H7 (cell line): Measurements from ENCODE around the gene ZNF292. TPM values are rescaled to one million over a fixed set of nuclear protein-coding genes. Genes with fewer than 3 reads are reported as not detected.

Experiments
- DNase-seq: peaks from one replicate; pipeline ENCODE4 v3.0.0; 2012
- H3K27me3 ChIP-seq: 2 replicates; pipeline ENCODE4 v1.6.0; 2011; ENCODE audit warnings: mild to moderate bottlenecking, low read length; ENCODE audit not compliant: control insufficient read depth, insufficient read depth
- H3K36me3 ChIP-seq: replicated peaks from 2 replicates; pipeline ENCODE4 v1.5.1; 2011; ENCODE audit warnings: low read length; ENCODE audit not compliant: control insufficient read depth, insufficient read depth
- H3K4me3 ChIP-seq: 2 replicates; pipeline ENCODE4 v1.5.1; 2011; ENCODE audit warnings: low read depth, mild to moderate bottlenecking, control low read depth, low read length, moderate library complexity; ENCODE audit not compliant: insufficient read depth
- total RNA-seq: library from RNA; depleted of rRNA; stranded (reverse); fragments of >200 nt; shearing (Covaris generic); gene quantifications from 2 replicates; pipeline ENCODE4 v1.2.3, GENCODE V29; 2014

ZNF292 gene
- total RNA-seq, 1 experiment from 2014 or later = 7.6 TPM

DNA sequence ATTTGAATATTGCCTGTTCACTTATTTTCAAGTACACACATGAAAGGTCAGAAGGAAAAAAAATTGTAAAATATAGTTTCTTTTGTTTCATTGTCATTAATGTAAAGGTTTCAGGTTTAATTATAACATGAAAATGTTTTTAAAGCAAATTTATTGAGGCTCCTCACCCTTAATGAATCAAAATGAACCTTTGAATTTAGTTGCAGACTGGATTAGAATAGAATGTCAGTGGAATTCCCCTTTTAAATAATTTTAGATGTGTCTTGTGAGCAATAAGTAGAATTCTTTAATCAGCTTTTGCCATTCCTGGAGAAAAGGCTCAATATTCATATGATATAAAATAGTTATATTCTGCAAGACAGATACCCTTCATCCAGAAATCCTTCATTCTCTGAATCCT is 96.4 kb downstream of the ZNF292 start:
- DNase-seq = no peak
- Histone ChIP-seq H3K27me3 (no peaks in the 10 kb centered on the region), H3K36me3 (peaks cover 2% of the 10 kb centered on the region), H3K4me3 (no peak overlapping the region)

DNA sequence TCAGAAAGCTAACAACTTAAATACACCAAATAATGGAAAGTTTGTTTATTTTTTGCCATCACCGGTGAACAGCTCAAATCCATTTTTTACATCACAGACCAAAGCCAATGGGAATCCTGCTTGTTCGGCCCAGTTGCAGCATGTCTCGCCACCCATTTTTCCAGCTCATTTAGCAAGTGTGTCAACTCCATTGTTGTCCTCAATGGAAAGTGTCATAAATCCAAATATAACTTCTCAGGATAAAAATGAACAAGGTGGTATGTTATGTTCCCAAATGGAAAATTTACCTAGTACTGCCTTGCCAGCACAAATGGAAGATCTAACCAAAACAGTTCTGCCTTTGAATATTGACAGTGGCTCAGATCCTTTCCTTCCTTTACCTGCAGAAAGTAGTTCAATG is 101.7 kb downstream of the ZNF292 start:
- DNase-seq = no peak
- H3K36me3 ChIP-seq = peaks cover 6% of the 10 kb centered on the region
- H3K27me3 ChIP-seq = no peaks in the 10 kb centered on the region
- no peak overlapping the region for H3K4me3 ChIP-seq

- no peak for DNase-seq
- H3K36me3 ChIP-seq = peaks cover 6% of the 10 kb centered on the region
- no peaks in the 10 kb centered on the region for H3K27me3 ChIP-seq
- H3K4me3 ChIP-seq = no peak overlapping the region
Observed at GRCh38 chr6:87257565-87257964, 102.2 kb downstream of the ZNF292 start.

GRCh38 chr6:87257975-87258374 is 102.6 kb downstream of the ZNF292 start:
- DNase-seq = no peak
- H3K4me3 ChIP-seq = no peak overlapping the region
- peaks cover 6% of the 10 kb centered on the region for H3K36me3 ChIP-seq
- H3K27me3 ChIP-seq = no peaks in the 10 kb centered on the region

DNA sequence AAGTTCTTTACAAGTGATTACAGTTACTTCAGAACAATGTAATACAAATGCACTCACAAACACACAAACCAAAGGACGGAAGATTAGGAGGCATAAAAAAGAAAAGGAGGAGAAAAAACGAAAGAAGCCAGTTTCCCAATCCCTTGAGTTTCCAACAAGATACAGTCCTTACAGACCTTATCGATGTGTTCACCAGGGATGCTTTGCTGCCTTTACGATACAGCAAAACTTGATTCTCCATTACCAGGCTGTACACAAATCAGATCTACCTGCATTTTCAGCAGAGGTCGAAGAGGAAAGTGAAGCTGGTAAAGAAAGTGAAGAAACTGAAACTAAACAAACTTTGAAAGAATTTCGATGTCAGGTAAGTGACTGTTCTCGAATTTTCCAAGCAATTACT is 104.4 kb downstream of the ZNF292 start:
- H3K27me3 ChIP-seq = no peaks in the 10 kb centered on the region
- no peak overlapping the region for H3K4me3 ChIP-seq
- DNase-seq = no peak
- H3K36me3 ChIP-seq = peaks cover 6% of the 10 kb centered on the region

DNA sequence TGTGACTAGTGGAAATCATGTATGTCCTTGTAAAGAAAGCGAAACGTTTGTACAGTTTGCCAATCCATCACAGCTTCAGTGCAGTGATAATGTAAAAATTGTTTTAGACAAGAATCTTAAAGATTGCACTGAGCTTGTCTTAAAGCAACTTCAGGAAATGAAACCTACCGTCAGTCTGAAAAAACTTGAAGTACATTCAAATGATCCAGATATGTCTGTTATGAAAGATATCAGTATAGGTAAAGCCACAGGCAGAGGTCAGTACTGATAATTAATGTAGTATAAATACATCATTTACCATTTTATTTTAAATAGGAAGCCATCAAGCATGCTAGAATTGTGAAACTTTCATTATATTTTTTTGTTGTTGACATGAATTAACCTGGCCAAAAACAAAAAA is 106.2 kb downstream of the ZNF292 start:
- Histone ChIP-seq H3K4me3 (no peak overlapping the region), H3K27me3 (no peaks in the 10 kb centered on the region), H3K36me3 (peaks cover 4% of the 10 kb centered on the region)
- DNase-seq = no peak

DNA sequence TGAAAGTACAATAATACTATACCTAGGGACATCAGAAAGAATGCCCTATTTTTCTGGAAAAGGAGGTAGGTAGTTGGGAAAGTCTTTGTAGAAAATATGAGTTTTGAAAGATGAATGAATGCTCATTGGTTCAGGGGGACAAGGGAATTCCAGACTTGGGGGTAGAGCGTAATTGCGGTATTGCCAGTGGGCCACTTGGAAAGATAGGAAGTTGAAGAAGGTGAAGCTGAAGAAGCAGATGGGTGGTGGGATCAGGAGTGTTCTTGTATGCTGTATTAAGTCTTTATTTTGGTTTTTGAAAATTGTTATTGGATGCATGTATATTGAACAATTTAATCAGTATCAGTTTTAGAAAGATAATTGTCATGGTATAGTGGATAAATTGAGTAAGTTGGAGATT is 109.1 kb downstream of the ZNF292 start:
- Histone ChIP-seq H3K4me3 (no peak overlapping the region), H3K36me3 (peaks cover 2% of the 10 kb centered on the region), H3K27me3 (no peaks in the 10 kb centered on the region)
- DNase-seq = no peak

DNA sequence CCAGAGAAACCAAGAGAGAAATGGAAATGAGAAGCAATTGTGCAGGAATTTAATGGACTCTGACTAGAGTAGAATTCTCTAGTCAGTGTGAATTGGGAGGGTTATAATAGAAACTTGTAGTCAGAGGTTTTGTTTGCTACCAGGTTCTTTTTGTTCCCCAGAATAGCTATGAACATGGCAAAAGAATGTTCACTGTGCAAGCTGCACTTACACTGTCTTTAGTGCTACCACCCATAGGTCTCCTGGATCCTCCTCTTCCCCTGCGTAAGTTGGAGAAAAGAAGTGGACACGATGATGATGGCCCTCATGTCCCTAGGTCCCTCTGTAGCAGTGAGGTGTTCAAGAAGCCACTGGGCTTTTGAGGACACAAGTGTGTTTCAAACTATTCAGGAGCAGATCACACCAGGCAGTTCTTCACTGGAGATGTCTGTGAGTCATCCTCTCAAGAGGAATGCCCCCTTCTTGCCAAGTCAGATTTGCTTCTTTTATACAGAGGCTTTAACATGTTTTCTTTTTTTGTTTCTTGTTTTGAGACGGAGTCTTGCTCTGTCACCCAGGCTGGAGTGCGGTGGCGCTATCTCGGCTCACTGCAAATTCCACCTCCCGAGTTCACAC is 119.4 kb downstream of the ZNF292 start:
- H3K36me3 ChIP-seq = no peaks in the 10 kb centered on the region
- no peak overlapping the region for H3K4me3 ChIP-seq
- H3K27me3 ChIP-seq = no peaks in the 10 kb centered on the region
- no peak for DNase-seq

DNA sequence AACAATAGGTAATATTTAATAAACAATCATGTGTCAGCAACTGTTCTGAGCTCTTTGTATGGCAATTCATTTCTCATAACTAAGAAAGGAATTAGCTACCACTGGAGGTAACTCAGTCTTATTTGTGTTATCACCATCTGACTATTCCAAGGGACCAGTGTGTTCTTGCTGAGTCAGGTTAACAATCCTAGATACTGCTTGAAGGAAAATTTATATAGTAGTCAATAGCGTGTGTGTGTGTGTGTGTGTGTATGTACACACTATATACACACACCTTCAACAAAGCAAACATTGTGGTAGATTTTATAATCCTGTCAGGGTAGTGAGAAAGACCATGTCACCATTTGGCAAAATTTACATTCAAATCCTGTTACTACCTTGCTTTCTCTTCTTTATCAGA is 121.3 kb downstream of the ZNF292 start:
- no peak for DNase-seq
- H3K4me3 ChIP-seq = no peak overlapping the region
- no peaks in the 10 kb centered on the region for H3K27me3 ChIP-seq
- no peaks in the 10 kb centered on the region for H3K36me3 ChIP-seq

- Histone ChIP-seq H3K4me3 (no peak overlapping the region), H3K27me3 (no peaks in the 10 kb centered on the region), H3K36me3 (no peaks in the 10 kb centered on the region)
- no peak for DNase-seq
Observed at GRCh38 chr6:87277123-87277522, 121.8 kb downstream of the ZNF292 start.

- no peak overlapping the region for H3K4me3 ChIP-seq
- no peaks in the 10 kb centered on the region for H3K36me3 ChIP-seq
- DNase-seq = no peak
- H3K27me3 ChIP-seq = no peaks in the 10 kb centered on the region
Observed at GRCh38 chr6:87279196-87279595, 123.8 kb downstream of the ZNF292 start.

GRCh38 chr6:87281426-87281825 is 126.1 kb downstream of the ZNF292 start:
- Histone ChIP-seq H3K36me3 (no peaks in the 10 kb centered on the region), H3K4me3 (no peak overlapping the region), H3K27me3 (no peaks in the 10 kb centered on the region)
- DNase-seq = no peak

DNA sequence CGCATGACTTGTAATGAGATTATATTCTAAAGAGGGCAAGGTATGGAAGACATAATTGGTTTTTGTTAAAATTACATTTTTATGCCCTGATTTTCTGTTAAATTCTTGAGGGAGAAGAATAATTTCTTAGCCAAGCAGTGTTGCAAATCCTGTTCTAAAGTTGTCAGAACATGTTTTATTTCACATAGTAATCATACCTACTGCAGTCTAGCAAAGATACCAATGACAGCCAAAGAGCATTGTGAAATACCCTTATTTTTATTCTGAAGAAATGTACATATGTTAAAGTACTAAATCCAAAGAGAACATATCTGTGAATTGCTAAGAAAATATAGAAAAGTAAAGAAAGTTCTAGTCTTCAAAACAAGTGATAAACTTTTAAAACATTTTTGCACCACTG is 127.4 kb downstream of the ZNF292 start:
- Histone ChIP-seq H3K4me3 (no peak overlapping the region), H3K27me3 (no peaks in the 10 kb centered on the region), H3K36me3 (no peaks in the 10 kb centered on the region)
- no peak for DNase-seq

DNA sequence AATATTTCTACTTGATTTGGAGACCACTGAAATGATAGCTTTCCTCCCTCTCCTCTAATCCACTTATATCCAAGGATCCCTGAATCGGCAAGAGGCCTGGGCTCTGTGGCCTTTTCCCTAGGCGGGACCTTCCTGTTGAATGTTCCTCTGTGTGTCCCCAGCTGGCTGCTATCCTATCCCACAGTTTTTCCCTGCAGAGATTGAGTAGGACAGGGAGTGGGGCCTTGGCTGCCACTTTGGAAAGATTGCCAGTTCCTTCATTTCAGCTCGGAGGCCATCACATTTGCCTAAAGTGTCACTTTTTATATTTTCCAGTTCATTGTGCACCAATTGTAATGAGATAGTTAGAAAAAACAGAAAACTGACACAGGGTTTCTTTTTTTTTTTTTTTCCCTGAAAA is 128.1 kb downstream of the ZNF292 start:
- DNase-seq = no peak
- H3K4me3 ChIP-seq = no peak overlapping the region

DNA sequence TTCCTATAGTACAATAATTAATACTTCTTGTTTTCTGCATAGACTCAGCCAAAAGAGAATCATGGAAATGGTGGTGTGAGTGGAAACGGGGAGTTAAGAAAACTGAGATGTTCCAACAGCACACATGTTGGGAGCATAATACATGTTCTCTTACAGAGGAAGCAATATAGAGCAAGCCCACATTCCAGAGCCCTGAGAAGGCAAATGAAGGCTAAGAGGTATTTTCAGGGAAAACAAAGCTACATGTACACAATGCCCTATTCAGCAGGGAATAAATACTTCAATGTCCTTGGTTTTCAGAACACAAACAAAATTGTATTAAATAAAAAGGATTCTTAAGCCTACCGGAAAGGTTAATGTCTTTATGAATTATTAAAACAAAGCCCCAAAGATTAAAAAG is 131.9 kb downstream of the ZNF292 start:
- no peaks in the 10 kb centered on the region for H3K27me3 ChIP-seq
- no peak overlapping the region for H3K4me3 ChIP-seq
- DNase-seq = no peak
- no peaks in the 10 kb centered on the region for H3K36me3 ChIP-seq

More for the DNA sequence above, 128.1 kb downstream of the ZNF292 start:
- Histone ChIP-seq H3K36me3 (no peaks in the 10 kb centered on the region), H3K27me3 (no peaks in the 10 kb centered on the region)

DNA sequence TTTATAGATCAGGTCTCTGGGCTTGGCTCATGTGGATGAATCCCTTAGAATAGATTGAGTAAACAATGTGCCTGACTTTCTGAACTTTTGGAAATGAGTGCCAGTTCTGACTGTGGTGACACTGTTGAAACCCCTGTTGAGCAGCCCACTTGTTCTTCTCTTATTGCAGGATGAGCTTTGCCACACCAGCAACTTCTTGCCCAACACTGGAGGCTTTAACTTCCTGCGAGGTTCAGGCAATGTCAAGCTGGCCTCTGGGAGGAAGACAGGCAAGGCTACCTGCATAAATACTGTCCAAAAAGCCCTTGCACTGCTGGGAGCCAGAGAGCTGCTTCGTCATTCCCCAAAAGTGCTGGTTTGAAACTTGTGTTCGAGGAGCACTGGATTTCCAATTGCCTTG is 134.2 kb downstream of the ZNF292 start:
- Histone ChIP-seq H3K36me3 (no peaks in the 10 kb centered on the region), H3K27me3 (no peaks in the 10 kb centered on the region), H3K4me3 (no peak overlapping the region)
- DNase-seq = no peak
